ENCODE data around the gene INF2. TPM values are rescaled to one million over a fixed set of nuclear protein-coding genes. Genes with fewer than 3 reads are reported as not detected.

Gene INF2
- total RNA-seq, 2 experiments from 2014 or later: 74.9 to 76.9 TPM

DNA sequence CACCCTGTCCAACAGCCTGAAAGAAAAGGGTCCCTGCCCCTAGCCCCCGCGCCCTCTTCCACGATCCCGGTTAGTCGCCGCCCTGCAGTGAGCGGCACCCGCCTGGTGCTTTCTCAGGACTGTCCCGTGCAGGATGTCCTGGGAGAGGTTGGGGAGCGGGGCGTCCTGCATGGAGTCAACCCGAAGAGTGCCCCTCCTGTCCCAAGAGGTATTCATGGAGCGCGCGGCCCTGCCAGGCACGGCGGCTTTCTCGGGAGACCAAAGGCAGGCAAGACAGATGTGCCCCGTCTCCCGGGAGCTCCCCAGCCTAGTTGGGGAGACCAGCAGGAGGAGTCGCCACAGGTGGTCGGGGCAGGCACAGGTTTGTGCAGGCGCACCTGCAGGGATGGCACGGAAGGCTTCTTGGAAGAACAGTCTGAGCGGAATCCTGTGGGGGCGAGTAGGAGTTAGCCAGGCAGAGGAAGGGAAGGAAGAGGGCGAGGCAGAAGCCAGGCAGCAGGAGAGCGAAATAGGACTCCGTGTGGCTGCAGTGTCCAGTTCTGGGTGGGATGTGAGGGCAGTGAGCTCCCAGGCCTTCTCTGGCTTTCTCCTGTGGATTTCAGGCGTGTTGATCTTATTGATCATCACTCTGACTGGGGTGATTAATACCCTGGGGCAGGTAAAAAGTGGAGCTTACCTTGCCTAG is 64.3 kb downstream of the INF2 start:
- no peaks in the 10 kb centered on the region for H3K9me3 Mint-ChIP-seq
- H3K36me3 ChIP-seq (ENCODE audit: insufficient read depth, low read length): peaks cover 33% of the 10 kb centered on the region
- H3K4me3 ChIP-seq (ENCODE audit: low read length): peak overlapping the region; percentile 93
- H3K4me1 Mint-ChIP-seq (ENCODE audit: low read depth): peaks cover 37% of the 10 kb centered on the region
- H3K27me3 Mint-ChIP-seq: no peaks in the 10 kb centered on the region
- peak in 5 of 14 experiments; percentile 8 to 39 (median 18) for DNase-seq
- H3K36me3 Mint-ChIP-seq (ENCODE audit: low read depth): peaks cover 55% of the 10 kb centered on the region
- peak overlapping the region; percentile 97 for H3K27ac Mint-ChIP-seq
- ChIA-PET CTCF (interaction anchor here (0.7 to 2.6 kb wide), 3 partner anchors 15 to 73 kb away, joined by 4 to 15 read pairs (median 10); no protein-coding TSS in a partner anchor), POLR2A (interaction anchor here (0.6 to 2.6 kb wide), 17 partner anchors 10 to 547 kb away, joined by 3 to 30 read pairs (median 5); partner anchors contain the start of genes ADSS1, AKT1, BRF1 and GPR132)
- H3K4me3 Mint-ChIP-seq: peak overlapping the region; percentile 96
- TF ChIP-seq, protein P1, sequence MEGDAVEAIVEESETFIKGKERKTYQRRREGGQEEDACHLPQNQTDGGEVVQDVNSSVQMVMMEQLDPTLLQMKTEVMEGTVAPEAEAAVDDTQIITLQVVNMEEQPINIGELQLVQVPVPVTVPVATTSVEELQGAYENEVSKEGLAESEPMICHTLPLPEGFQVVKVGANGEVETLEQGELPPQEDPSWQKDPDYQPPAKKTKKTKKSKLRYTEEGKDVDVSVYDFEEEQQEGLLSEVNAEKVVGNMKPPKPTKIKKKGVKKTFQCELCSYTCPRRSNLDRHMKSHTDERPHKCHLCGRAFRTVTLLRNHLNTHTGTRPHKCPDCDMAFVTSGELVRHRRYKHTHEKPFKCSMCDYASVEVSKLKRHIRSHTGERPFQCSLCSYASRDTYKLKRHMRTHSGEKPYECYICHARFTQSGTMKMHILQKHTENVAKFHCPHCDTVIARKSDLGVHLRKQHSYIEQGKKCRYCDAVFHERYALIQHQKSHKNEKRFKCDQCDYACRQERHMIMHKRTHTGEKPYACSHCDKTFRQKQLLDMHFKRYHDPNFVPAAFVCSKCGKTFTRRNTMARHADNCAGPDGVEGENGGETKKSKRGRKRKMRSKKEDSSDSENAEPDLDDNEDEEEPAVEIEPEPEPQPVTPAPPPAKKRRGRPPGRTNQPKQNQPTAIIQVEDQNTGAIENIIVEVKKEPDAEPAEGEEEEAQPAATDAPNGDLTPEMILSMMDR (IDR thresholded peaks at IDR 0.05): no peak
- H3K9me3 ChIP-seq (ENCODE audit: control insufficient read depth in 1 of 2, insufficient read depth in 1 of 2, low read length in 2 of 2): no peaks in the 10 kb centered on the region
- H3K27me3 ChIP-seq (ENCODE audit: control insufficient read depth in 1 of 2, insufficient read depth in 2 of 2, low read length in 2 of 2): no peaks in the 10 kb centered on the region
- no peak for ATAC-seq (ENCODE audit: poor library complexity)
- H3K27ac ChIP-seq (ENCODE audit: low read depth in 1 of 2, low read length in 2 of 2): peak overlapping the region; percentile 60 to 83
- H3K4me1 ChIP-seq (ENCODE audit: insufficient read depth, low read length): peaks cover 41% of the 10 kb centered on the region
- intact Hi-C loops (cut with DNase I, micrococcal nuclease): loop anchor here (1.0 to 10.0 kb wide), 9 partner anchors 15 to 1039 kb away; partner anchors contain the start of genes ADSS1 (in 1 of the 2), CDCA4 (in 1 of the 2), INF2 (in 1 of the 2) and XRCC3 (in 1 of the 2)

GRCh38 chr14:104754213-104754851 is 64.9 kb downstream of the INF2 start:
- H3K27me3 ChIP-seq (ENCODE audit: control insufficient read depth in 1 of 2, insufficient read depth in 2 of 2, low read length in 2 of 2): no peaks in the 10 kb centered on the region
- Mint-ChIP-seq H3K9me3 (no peaks in the 10 kb centered on the region), H3K27me3 (no peaks in the 10 kb centered on the region), H3K36me3 (ENCODE audit: low read depth) (peaks cover 62% of the 10 kb centered on the region), H3K4me1 (ENCODE audit: low read depth) (peaks cover 37% of the 10 kb centered on the region), H3K27ac (peak overlapping the region; percentile 97), H3K4me3 (peak overlapping the region; percentile 96)
- H3K36me3 ChIP-seq (ENCODE audit: insufficient read depth, low read length): peaks cover 40% of the 10 kb centered on the region
- DNase-seq (no peak), ATAC-seq (ENCODE audit: poor library complexity) (no peak)
- intact Hi-C loops (cut with DNase I, micrococcal nuclease): loop anchor here (5.0 to 10.0 kb wide), 4 partner anchors 73 to 1040 kb away; partner anchors contain the start of genes CDCA4 (in 1 of the 2), XRCC3 (in 1 of the 2) and ZFYVE21 (in 1 of the 2)
- TF ChIP-seq, protein P1 (IDR thresholded peaks at IDR 0.05): no peak
- H3K9me3 ChIP-seq (ENCODE audit: control insufficient read depth in 1 of 2, insufficient read depth in 1 of 2, low read length in 2 of 2): no peaks in the 10 kb centered on the region
- POLR2A ChIA-PET: interaction anchor here (0.6 to 2.6 kb wide), 4 partner anchors 9 to 72 kb away, joined by 3 to 30 read pairs (median 14); partner anchors contain the start of gene ZBTB42
- CTCF ChIA-PET: interaction anchor here (0.7 kb wide), 1 partner anchor 14 kb away, joined by 4 read pairs; no protein-coding TSS in a partner anchor
- peak overlapping the region; percentile 93 for H3K4me3 ChIP-seq (ENCODE audit: low read length)
- H3K4me1 ChIP-seq (ENCODE audit: insufficient read depth, low read length): peaks cover 41% of the 10 kb centered on the region
- peak overlapping the region in 1 of 2 donors; percentile 14 for H3K27ac ChIP-seq (ENCODE audit: low read depth in 1 of 2, low read length in 2 of 2)

DNA sequence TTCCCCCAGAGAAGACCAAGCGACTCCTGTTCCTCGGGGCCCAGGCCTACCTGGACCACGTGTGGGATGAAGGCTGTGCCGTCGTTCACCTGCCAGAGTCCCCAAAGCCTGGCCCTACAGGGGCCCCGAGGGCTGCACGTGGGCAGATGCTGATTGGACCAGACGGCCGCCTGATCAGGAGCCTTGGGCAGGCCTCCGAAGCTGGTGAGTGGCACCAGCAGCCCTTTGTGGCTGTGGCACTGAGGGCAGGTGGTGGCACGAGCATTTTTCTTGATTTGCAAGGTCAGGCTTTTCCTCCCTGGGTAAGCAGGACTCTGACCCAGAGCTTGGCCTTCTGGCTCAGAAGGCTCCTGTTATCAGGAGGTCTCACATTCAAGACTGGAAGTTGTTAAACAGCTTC is 66.2 kb downstream of the INF2 start:
- Mint-ChIP-seq H3K27me3 (no peaks in the 10 kb centered on the region), H3K36me3 (ENCODE audit: low read depth) (peaks cover 75% of the 10 kb centered on the region), H3K4me3 (peak overlapping the region; percentile 96), H3K4me1 (ENCODE audit: low read depth) (peaks cover 37% of the 10 kb centered on the region), H3K27ac (peak overlapping the region; percentile 97), H3K9me3 (no peaks in the 10 kb centered on the region)
- Histone ChIP-seq H3K9me3 (ENCODE audit: control insufficient read depth in 1 of 2, insufficient read depth in 1 of 2, low read length in 2 of 2) (no peaks in the 10 kb centered on the region), H3K36me3 (ENCODE audit: insufficient read depth, low read length) (peaks cover 52% of the 10 kb centered on the region), H3K4me1 (ENCODE audit: insufficient read depth, low read length) (peaks cover 41% of the 10 kb centered on the region), H3K4me3 (ENCODE audit: low read length) (no peak overlapping the region), H3K27me3 (ENCODE audit: control insufficient read depth in 1 of 2, insufficient read depth in 2 of 2, low read length in 2 of 2) (no peaks in the 10 kb centered on the region), H3K27ac (ENCODE audit: low read depth in 1 of 2, low read length in 2 of 2) (no peak overlapping the region)
- intact Hi-C loops (cut with DNase I, micrococcal nuclease): loop anchor here in 1 of 2 experiments (10.0 kb wide), 1 partner anchor 1041 kb away; the partner anchor contains the start of genes XRCC3 and ZFYVE21
- DNase-seq (no peak), ATAC-seq (ENCODE audit: poor library complexity) (no peak)
- ChIA-PET CTCF (interaction anchor here (0.9 kb wide), 1 partner anchor 13 kb away, joined by 5 read pairs; no protein-coding TSS in a partner anchor), POLR2A (no interaction called here)
- TF ChIP-seq, protein P1 (IDR thresholded peaks at IDR 0.05): no peak
